ES-I3 (cell line): ENCODE measurements around the gene MRPS18A.
"Not testable (repeated sequence)": the region's sequence is repeated elsewhere in the genome, so short reads cannot be mapped to it uniquely, and the experiment has no call there.

Experiments
- H3K36me3 ChIP-seq: 2 replicates; pipeline ENCODE4 v1.6.1; 2013; ENCODE audit warnings: mild to moderate bottlenecking, low read length, control low read depth, moderate library complexity; ENCODE audit not compliant: insufficient read depth
- H3K4me1 ChIP-seq: 2 replicates; pipeline ENCODE4 v1.6.1; 2013; ENCODE audit warnings: mild to moderate bottlenecking, control low read depth, low read length; ENCODE audit not compliant: insufficient read depth
- H3K9ac ChIP-seq: 2 replicates; pipeline ENCODE4 v1.6.1; 2013; ENCODE audit warnings: low read depth, mild to moderate bottlenecking, low read length, moderate library complexity
- H3K9me3 ChIP-seq: 2 replicates; pipeline ENCODE4 v1.6.1; 2013; ENCODE audit warnings: mild to moderate bottlenecking, low read length, moderate library complexity; ENCODE audit not compliant: control insufficient read depth, insufficient read depth

Gene MRPS18A

GRCh38 chr6:43634702-43635303, 52.8 kb downstream of the MRPS18A start:
- no peaks in the 10 kb centered on the region for H3K9me3 ChIP-seq
- no peak overlapping the region for H3K9ac ChIP-seq
- H3K4me1 ChIP-seq: peaks cover 5% of the 10 kb centered on the region; the same call in 1 of the 2 replicates
- peaks cover 12% of the 10 kb centered on the region for H3K36me3 ChIP-seq

GRCh38 chr6:43633002-43633401, 54.6 kb downstream of the MRPS18A start:
- not testable (repeated sequence) for H3K36me3 ChIP-seq, H3K9me3 ChIP-seq, H3K9ac ChIP-seq, H3K4me1 ChIP-seq

- Histone ChIP-seq H3K9ac (no peak overlapping the region), H3K9me3 (no peaks in the 10 kb centered on the region), H3K4me1 (peaks cover 5% of the 10 kb centered on the region; the same call in 1 of the 2 replicates)
Measured at GRCh38 chr6:43630980-43631619, 56.5 kb downstream of the MRPS18A start.

GRCh38 chr6:43629505-43630300, 57.9 kb downstream of the MRPS18A start:
- Histone ChIP-seq H3K36me3 (peaks cover 8% of the 10 kb centered on the region), H3K4me1 (peaks cover 5% of the 10 kb centered on the region; the same call in 1 of the 2 replicates), H3K9ac (peak overlapping the region; percentile 76)

More at GRCh38 chr6:43630980-43631619, 56.5 kb downstream of the MRPS18A start:
- H3K36me3 ChIP-seq: no peaks in the 10 kb centered on the region

GRCh38 chr6:43629104-43629504, 58.5 kb downstream of the MRPS18A start, which contains the start of gene GTPBP2:
Gene GTPBP2 (minus strand): TSS chr6:43629264. CDS start chr6:43629162, 102 bp downstream.
- Histone ChIP-seq H3K9me3 (no peaks in the 10 kb centered on the region), H3K4me1 (peaks cover 5% of the 10 kb centered on the region; the same call in 1 of the 2 replicates), H3K9ac (peak within 1 kb of the TSS; percentile 91), H3K36me3 (peaks cover 11% of the 10 kb centered on the region)

More at GRCh38 chr6:43629505-43630300, 57.9 kb downstream of the MRPS18A start:
- no peaks in the 10 kb centered on the region for H3K9me3 ChIP-seq

GRCh38 chr6:43628393-43629103, 59.0 kb downstream of the MRPS18A start:
- Histone ChIP-seq H3K4me1 (peaks cover 5% of the 10 kb centered on the region; the same call in 1 of the 2 replicates), H3K9ac (peak overlapping the region; percentile 91), H3K36me3 (peaks cover 16% of the 10 kb centered on the region), H3K9me3 (no peaks in the 10 kb centered on the region)

- peaks cover 25% of the 10 kb centered on the region for H3K36me3 ChIP-seq
- peaks cover 5% of the 10 kb centered on the region; the same call in 1 of the 2 replicates for H3K4me1 ChIP-seq
- no peak overlapping the region for H3K9ac ChIP-seq
- no peaks in the 10 kb centered on the region for H3K9me3 ChIP-seq
Measured at GRCh38 chr6:43627008-43627825, 60.4 kb downstream of the MRPS18A start.

- Histone ChIP-seq H3K9me3 (no peaks in the 10 kb centered on the region), H3K9ac (no peak overlapping the region), H3K4me1 (no peaks in the 10 kb centered on the region; the same call in 1 of the 2 replicates), H3K36me3 (peaks cover 31% of the 10 kb centered on the region)
Measured at GRCh38 chr6:43625393-43625992, 62.1 kb downstream of the MRPS18A start.

- no peaks in the 10 kb centered on the region for H3K4me1 ChIP-seq
- no peak overlapping the region for H3K9ac ChIP-seq
- peaks cover 31% of the 10 kb centered on the region for H3K36me3 ChIP-seq
- no peaks in the 10 kb centered on the region for H3K9me3 ChIP-seq
Measured at GRCh38 chr6:43624786-43625288, 62.8 kb downstream of the MRPS18A start.

- Histone ChIP-seq H3K4me1 (no peaks in the 10 kb centered on the region), H3K9ac (no peak overlapping the region), H3K36me3 (peaks cover 31% of the 10 kb centered on the region), H3K9me3 (no peaks in the 10 kb centered on the region)
Measured at GRCh38 chr6:43623880-43624785, 63.5 kb downstream of the MRPS18A start.

- Histone ChIP-seq H3K9me3 (no peaks in the 10 kb centered on the region), H3K4me1 (no peaks in the 10 kb centered on the region), H3K36me3 (peaks cover 31% of the 10 kb centered on the region), H3K9ac (no peak overlapping the region)
Measured at GRCh38 chr6:43622541-43622940, 65.0 kb downstream of the MRPS18A start.

- Histone ChIP-seq H3K9me3 (no peaks in the 10 kb centered on the region), H3K4me1 (no peaks in the 10 kb centered on the region), H3K36me3 (peaks cover 31% of the 10 kb centered on the region), H3K9ac (no peak overlapping the region)
Measured at GRCh38 chr6:43621836-43622180, 65.8 kb downstream of the MRPS18A start.
